NCI-H1436 treated with DMSO at 0.1 percent for 48 hours (cell line): ENCODE results near the gene SIAH2.

ENCODE experiments used
- DNase-seq: peaks from one replicate; lab custom pipeline; 2025; lab: John Stamatoyannopoulos, UW

SIAH2 gene

GRCh38 chr3:150748684-150749047 is 14.3 kb downstream of the SIAH2 start:
- no peak for DNase-seq

GRCh38 chr3:150747886-150748683 is 14.9 kb downstream of the SIAH2 start:
- peak; percentile 51 for DNase-seq

GRCh38 chr3:150746791-150747590 is 16.0 kb downstream of the SIAH2 start:
- DNase-seq = peak; percentile 55

DNA sequence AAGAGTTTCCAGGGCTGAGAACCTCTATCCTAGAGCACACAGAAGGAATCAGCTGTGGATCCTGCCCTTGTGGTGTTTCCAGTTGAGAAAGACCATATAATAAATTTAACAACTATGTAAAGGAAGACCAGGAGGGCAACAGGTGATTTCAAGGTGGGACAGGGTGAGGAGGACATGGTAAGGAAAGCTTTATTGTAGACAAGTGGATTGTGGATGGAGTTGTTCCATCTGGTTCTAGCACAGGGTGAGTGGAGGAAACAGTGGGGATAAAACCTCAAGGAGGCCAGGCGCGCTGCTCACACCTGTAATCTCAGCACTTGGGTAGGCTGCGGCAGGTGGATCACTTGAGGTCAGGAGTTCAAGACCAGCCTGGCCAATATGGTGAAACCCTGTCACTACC is 17.1 kb downstream of the SIAH2 start:
- DNase-seq = no peak

- DNase-seq = no peak
Observed at GRCh38 chr3:150744919-150745211, 18.1 kb downstream of the SIAH2 start.

DNA sequence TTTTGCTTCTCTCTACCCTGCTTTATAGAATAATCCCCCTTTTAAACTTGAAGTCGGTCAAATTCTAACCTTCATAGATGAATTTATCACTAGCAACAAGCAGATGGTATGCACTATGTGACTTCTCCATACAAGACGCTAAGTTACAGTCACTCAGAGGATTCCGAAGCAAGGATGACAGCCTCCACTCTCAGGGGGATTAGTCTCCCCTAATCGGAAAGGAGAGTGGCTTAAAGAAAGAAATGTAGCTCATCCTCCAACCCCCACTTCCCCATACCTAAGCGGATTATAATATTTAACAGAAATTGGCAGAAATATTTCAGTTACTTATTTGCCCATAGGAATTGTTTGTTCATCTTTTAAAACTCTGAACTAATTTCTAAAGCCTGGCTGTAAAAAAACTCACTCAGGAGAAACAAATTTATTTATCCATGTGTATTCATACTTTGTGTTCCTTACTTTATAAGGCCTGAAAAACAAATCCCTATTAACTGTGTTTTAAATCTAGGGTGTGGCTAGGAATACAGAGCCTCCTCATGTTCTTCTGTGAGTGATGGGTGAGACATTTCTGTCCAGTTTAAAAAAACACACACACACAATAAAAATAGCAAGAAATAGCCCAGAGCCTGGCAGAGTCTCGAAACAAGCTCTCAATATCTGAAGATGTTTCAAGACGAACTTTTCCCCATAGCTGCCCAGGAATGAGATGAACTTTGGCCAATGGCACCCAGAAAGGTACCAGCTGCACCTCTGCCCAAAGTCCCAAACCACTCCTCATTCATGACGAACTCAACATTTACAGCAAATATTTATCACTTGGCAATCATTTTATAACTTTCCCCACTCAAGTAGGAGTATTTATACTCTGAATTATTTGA is 18.7 kb downstream of the SIAH2 start:
- no peak for DNase-seq

DNA sequence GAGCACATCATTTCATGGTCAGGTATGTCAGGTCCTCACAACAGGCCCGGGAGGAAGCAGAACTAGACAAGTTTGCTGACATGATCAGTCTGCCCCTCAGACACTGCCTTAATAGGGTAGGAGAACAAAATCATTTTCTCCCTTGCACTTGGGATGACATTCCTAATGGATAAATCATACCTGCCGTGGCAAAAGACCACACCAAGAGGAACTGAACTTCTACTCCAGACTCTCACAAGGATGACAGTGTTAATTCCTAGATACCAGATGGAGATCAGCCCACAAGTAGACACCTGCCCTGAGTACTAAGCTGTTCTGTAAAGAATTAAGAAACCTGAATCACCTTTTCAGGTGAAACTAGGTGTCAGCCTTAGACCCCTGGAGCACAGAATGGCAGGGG is 19.5 kb downstream of the SIAH2 start:
- no peak for DNase-seq

GRCh38 chr3:150742679-150743078 is 20.3 kb downstream of the SIAH2 start:
- DNase-seq = no peak

DNA sequence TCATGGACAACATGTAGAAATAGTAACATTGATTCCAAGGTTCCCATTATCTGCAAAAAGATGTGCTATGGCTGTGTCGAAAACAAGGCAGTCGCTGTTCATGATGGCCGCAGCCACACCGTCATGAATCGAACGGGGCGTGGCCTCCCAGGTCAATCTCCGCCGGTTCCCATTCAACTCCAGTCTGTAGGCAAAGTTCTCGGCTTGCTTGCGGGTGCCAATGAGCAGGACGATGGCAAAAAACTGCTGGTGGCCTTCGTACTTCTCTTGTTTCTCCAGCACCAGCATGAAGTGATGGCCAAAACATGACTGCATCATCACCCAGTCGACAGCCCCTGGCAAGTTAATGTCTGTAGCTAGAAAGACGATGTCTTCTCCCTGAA is 20.8 kb downstream of the SIAH2 start:
- DNase-seq = no peak

DNA sequence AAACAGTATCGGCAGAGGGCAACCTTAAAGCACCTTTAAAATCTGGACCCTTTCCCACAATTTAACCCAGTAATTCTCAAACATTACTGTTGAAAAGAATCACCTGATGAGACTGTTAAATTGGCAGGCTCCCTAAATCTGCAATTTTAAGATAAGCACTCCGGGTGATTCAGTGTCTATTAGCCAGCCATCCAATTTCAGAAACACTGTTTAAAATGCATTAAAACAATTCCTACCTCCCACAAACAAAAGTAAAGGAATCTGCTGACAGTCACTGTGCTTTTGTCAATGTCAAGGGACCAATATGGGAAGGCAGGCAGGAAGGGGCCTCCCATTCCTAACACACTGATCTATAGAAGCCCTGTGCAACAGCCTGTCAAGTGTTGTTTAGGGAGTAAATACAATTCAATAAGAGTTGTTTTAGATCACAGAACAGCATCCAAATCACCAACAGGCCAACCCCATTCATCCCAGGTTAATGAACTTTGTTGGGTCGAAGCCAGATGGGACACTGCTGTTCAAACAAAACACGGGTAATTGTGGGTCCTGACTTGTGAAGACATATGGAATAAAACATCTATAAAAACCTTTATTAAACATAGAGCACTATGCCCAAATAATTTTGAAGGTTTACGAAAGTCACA is 21.4 kb downstream of the SIAH2 start:
- no peak for DNase-seq

GRCh38 chr3:150740733-150741496 is 22.1 kb downstream of the SIAH2 start:
- DNase-seq = no peak

DNA sequence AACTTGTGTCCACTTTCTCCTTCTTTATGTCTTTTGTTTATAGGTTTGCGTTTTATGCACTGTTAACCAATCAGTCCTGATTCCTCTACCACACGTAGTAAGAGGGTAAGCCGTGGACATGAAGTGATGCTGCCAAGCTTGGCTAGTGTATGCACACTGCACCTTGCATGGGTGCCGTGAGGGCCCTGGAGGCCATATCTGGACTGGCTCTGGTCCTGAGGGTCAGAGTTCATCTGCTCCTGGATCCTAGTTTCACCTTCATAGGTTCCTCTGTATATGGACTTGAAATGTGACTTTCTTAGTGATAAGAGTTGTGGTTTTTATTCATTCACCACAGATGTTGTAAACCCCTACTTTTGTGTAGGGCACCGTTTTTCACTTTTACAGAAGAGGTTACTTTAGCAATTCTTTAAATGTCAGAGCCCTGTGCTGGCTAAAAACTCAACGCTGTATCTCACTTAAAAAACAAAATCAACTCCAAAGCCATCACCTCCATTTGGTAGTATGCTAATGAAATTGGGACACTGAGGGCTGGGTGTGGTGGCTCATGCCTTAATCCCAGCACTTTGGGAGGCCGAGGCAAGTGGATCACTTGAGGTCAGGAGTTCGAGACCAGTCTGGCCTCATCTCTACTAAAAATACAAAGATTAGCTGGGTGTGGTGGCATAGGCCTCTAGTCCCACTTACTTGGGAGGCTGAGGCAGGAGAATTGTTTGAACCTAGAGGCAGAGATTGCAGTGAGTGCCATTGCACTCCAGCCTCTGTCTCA is 22.9 kb downstream of the SIAH2 start:
- no peak for DNase-seq

DNA sequence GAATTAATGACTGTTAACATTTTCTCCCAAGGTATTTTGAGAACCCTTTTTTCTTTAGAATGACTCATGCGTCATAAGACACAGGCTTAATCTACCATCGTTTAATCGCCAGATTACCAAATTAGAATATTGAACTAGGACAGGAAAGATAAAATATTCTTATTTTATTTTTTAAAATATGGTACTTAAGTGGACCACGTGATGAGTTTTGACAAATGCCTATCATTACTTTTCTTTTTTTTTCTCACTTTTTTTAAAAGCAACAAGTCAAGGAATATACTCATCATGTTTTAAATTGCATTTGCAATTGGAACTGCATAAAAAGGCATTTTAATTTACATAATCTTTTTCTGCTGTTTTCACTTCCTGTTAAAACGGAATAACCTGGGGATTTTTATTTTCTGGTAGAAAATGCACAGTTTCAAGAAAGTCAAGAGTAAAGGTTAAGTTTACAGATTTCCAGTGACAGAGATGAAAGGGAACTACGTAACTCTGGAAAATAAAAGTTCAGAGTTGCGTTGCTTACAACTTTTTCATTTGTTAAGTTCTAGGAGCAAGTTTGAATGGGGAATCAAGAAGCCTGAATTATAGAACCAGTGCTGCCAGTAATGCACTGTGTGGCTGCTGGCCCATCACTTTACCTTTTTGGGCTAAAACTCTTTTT is 23.6 kb downstream of the SIAH2 start:
- no peak for DNase-seq

GRCh38 chr3:150738688-150739087 is 24.3 kb downstream of the SIAH2 start:
- DNase-seq = no peak

GRCh38 chr3:150737874-150738679 is 24.9 kb downstream of the SIAH2 start:
- DNase-seq = no peak

DNA sequence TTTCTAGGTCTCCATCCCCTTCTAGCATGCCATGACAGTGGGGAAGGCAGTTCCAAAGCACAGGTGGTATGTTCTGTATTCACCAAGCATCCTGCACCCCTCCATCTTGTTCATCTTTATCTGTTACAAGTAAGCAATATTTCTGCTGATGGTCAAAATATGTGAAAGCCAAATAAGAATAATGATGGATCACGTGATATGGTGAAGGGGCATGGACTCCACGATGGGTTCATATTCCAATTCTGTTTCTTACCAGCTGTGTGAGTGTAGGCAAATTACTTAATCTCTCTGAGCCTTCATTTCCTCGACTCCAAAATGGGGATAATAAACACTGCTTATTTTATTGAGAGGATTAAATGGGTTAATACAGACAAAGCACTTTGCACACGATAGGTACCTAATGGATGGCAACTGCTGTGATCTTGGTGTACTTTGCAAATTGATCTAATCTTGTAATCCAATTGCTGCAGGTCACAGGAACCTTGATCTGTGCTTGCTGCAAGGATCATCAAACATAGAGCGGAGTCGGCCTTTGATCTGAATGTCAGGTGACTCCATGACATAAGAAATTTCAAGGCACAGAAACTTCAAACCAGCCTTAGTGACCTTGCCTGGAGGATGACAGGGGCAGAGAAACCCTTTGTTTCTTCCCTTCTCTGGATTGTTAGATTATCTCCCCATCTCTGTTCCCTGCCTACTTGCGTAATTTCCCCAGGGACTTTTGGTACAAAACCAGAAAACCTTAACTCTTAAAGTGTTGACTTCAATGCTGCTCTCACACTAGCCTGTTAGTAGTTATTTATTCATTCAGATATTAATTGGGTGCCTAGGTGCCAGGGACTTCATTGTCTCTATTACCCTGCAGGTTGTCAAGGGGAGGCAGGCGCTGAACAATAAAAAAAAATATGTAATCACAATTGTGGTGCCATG is 25.8 kb downstream of the SIAH2 start:
- no peak for DNase-seq

- DNase-seq = no peak
Observed at GRCh38 chr3:150736316-150736719, 26.7 kb downstream of the SIAH2 start.

DNA sequence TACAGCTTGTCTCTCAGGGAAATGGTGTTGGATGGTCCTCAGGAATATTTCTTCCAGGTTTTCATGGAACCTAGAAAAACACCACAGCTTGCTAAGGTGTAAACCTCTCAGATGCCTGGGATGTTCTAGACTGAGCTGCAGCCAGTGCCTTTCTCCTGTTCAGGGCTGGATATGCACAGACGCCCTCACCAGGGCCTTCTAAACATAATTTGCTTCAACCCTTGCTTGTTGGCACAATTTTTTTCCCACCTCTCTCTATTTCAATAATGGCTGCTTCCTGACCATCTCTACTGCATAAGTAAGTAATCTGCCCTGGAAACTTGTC is 28.2 kb downstream of the SIAH2 start:
- no peak for DNase-seq
